ENCODE data around the gene TBC1D25.

Gene TBC1D25

GRCh38 chrX:48539345-48540027 lies at the start of gene TBC1D25 (continued):
- TF ChIP-seq ZNF518A (tag by site-specific recombination; conservative IDR thresholded peaks at IDR 0.05; ENCODE audit: low read depth) (no peak), ZNF335 (tag by site-specific recombination; conservative IDR thresholded peaks at IDR 0.05) (peak; percentile 77; the same call in 1 of the 2 replicates), KLF10 (tag by site-specific recombination; IDR thresholded peaks at IDR 0.05) (peak; percentile 93), ZNF548 (tag by site-specific recombination; IDR thresholded peaks at IDR 0.05) (no peak), GLIS1 (tag by site-specific recombination; IDR thresholded peaks at IDR 0.05) (peak; percentile 72), ZNF211 (tag by site-specific recombination; IDR thresholded peaks at IDR 0.05; ENCODE audit: low read depth) (no peak), ZNF792 (tag by site-specific recombination; IDR thresholded peaks at IDR 0.05) (0 out of 2 replicates have a peak, but pooled peaks have one; percentile 36), ZNF214 (tag by site-specific recombination; IDR thresholded peaks at IDR 0.05; ENCODE audit: borderline replicate concordance) (no peak), ZNF645 (tag by site-specific recombination; IDR thresholded peaks at IDR 0.05) (no peak), ZNF2 (tag by site-specific recombination; IDR thresholded peaks at IDR 0.05) (peak; percentile 46; the same call in 1 of the 2 replicates), SCRT2 (tag by site-specific recombination; IDR thresholded peaks at IDR 0.05) (no peak), ZBTB44 (tag by site-specific recombination; IDR thresholded peaks at IDR 0.05) (no peak), ZNF266 (tag by site-specific recombination; IDR thresholded peaks at IDR 0.05; ENCODE audit: low read depth) (no peak), ZXDB (tag by site-specific recombination; IDR thresholded peaks at IDR 0.05) (peak; percentile 34; the same call in 1 of the 2 replicates), ZNF677 (tag by site-specific recombination; IDR thresholded peaks at IDR 0.05) (no peak), ZNF837 (tag by site-specific recombination; IDR thresholded peaks at IDR 0.05) (no peak), ZFHX2 (tag by site-specific recombination; conservative IDR thresholded peaks at IDR 0.05) (peak; percentile 75), ZNF561 (tag by site-specific recombination; IDR thresholded peaks at IDR 0.05; ENCODE audit: borderline replicate concordance) (no peak), MZF1 (tag by site-specific recombination; IDR thresholded peaks at IDR 0.05; ENCODE audit: borderline replicate concordance) (no peak), SCRT1 (tag by site-specific recombination; IDR thresholded peaks at IDR 0.05; ENCODE audit: borderline replicate concordance) (no peak), ZNF521 (tag by site-specific recombination; IDR thresholded peaks at IDR 0.05) (no peak), ZNF558 (tag by site-specific recombination; IDR thresholded peaks at IDR 0.05) (no peak), KLF16 (tag by site-specific recombination; IDR thresholded peaks at IDR 0.05) (peak; percentile 71), ZNF514 (tag by site-specific recombination; IDR thresholded peaks at IDR 0.05) (no peak)
- TF ChIP-seq, protein P1, sequence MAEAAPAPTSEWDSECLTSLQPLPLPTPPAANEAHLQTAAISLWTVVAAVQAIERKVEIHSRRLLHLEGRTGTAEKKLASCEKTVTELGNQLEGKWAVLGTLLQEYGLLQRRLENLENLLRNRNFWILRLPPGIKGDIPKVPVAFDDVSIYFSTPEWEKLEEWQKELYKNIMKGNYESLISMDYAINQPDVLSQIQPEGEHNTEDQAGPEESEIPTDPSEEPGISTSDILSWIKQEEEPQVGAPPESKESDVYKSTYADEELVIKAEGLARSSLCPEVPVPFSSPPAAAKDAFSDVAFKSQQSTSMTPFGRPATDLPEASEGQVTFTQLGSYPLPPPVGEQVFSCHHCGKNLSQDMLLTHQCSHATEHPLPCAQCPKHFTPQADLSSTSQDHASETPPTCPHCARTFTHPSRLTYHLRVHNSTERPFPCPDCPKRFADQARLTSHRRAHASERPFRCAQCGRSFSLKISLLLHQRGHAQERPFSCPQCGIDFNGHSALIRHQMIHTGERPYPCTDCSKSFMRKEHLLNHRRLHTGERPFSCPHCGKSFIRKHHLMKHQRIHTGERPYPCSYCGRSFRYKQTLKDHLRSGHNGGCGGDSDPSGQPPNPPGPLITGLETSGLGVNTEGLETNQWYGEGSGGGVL (tag by site-specific recombination; IDR thresholded peaks at IDR 0.05) = peak; percentile 66
- TF ChIP-seq, protein P2, sequence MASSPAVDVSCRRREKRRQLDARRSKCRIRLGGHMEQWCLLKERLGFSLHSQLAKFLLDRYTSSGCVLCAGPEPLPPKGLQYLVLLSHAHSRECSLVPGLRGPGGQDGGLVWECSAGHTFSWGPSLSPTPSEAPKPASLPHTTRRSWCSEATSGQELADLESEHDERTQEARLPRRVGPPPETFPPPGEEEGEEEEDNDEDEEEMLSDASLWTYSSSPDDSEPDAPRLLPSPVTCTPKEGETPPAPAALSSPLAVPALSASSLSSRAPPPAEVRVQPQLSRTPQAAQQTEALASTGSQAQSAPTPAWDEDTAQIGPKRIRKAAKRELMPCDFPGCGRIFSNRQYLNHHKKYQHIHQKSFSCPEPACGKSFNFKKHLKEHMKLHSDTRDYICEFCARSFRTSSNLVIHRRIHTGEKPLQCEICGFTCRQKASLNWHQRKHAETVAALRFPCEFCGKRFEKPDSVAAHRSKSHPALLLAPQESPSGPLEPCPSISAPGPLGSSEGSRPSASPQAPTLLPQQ (tag by site-specific recombination; IDR thresholded peaks at IDR 0.05) = no peak
- TF ChIP-seq, protein P3, sequence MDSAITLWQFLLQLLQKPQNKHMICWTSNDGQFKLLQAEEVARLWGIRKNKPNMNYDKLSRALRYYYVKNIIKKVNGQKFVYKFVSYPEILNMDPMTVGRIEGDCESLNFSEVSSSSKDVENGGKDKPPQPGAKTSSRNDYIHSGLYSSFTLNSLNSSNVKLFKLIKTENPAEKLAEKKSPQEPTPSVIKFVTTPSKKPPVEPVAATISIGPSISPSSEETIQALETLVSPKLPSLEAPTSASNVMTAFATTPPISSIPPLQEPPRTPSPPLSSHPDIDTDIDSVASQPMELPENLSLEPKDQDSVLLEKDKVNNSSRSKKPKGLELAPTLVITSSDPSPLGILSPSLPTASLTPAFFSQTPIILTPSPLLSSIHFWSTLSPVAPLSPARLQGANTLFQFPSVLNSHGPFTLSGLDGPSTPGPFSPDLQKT (IDR thresholded peaks at IDR 0.05; ENCODE audit: borderline replicate concordance, low read depth, low read length) = no peak
